OCI-LY7 (cell line): Measurements from ENCODE around the gene LRP2. TPM values are rescaled to one million over a fixed set of nuclear protein-coding genes. Genes with fewer than 3 reads are reported as not detected.

Experiments used
- BruUV-seq: library from RNA; stranded (reverse); fragments of 400-500 nt; replicated peaks from 2 replicates; lab custom pipeline; 2021; lab: Mats Ljungman, UMichigan
- CTCF ChIA-PET: fragments of 300-600 bp; sonication (Branson Sonifier 250); formaldehyde crosslinking; loops from one replicate; lab custom pipeline; 2022; ENCODE audit warnings: antibody characterized with exemption; ENCODE audit not compliant: unreplicated experiment; lab: Charles Lee
- POLR2A ChIA-PET: fragments of 300-600 bp; sonication (Branson Sonifier 250); formaldehyde crosslinking; loops from one replicate; lab custom pipeline; 2022; ENCODE audit warnings: antibody characterized with exemption; lab: Charles Lee
- DNase-seq: peaks from one replicate; pipeline ENCODE4 v3.0.0-alpha.2; 2015; ENCODE audit warnings: low spot score
- H2AFZ ChIP-seq: fragments of 200-600 bp; sonication (generic), shearing (Covaris generic); 2 replicates; pipeline ENCODE4 v1.6.1; 2014; ENCODE audit warnings: mild to moderate bottlenecking, antibody characterized with exemption, low read length, moderate library complexity
- H3K27ac ChIP-seq: fragments of 200-600 bp; sonication (generic); 2 replicates; pipeline ENCODE4 v1.5.1; 2014; ENCODE audit warnings: mixed run types, low read depth, mild to moderate bottlenecking, moderate library complexity, low read length, inconsistent platforms; ENCODE audit not compliant: poor library complexity, severe bottlenecking
- H3K36me3 ChIP-seq: fragments of 200-600 bp; sonication (generic); 2 replicates; pipeline ENCODE4 v1.6.1; 2014; ENCODE audit warnings: mild to moderate bottlenecking, antibody characterized with exemption, low read length, moderate library complexity, mixed read lengths; ENCODE audit not compliant: insufficient read depth
- H3K4me1 ChIP-seq: fragments of 200-600 bp; sonication (generic); 2 replicates; pipeline ENCODE4 v1.5.1; 2014; ENCODE audit warnings: mild to moderate bottlenecking, low read length; ENCODE audit not compliant: insufficient read depth, poor library complexity, severe bottlenecking
- H3K4me2 ChIP-seq: fragments of 200-600 bp; sonication (generic); 2 replicates; pipeline ENCODE4 v1.6.1; 2014; ENCODE audit warnings: mild to moderate bottlenecking, low read length
- H3K4me3 ChIP-seq: fragments of 200-600 bp; sonication (generic); 2 replicates; pipeline ENCODE4 v1.5.1; 2014; ENCODE audit warnings: mild to moderate bottlenecking, low read depth, low read length; ENCODE audit not compliant: poor library complexity, severe bottlenecking
- H3K79me2 ChIP-seq: fragments of 200-600 bp; sonication (generic); 2 replicates; pipeline ENCODE4 v1.6.1; 2016; ENCODE audit warnings: low read depth, mild to moderate bottlenecking, low read length, moderate library complexity, mixed read lengths; ENCODE audit not compliant: insufficient read depth
- H3K9me2 ChIP-seq: fragments of 200-600 bp; sonication (generic); 2 replicates; pipeline ENCODE4 v1.6.1; 2016; ENCODE audit warnings: mild to moderate bottlenecking, low read length, mixed read lengths; ENCODE audit not compliant: insufficient read depth
- H3K9me3 ChIP-seq: fragments of 200-600 bp; sonication (generic); 2 replicates; pipeline ENCODE4 v1.6.1; 2014; ENCODE audit warnings: mild to moderate bottlenecking, mixed run types, low read length, mixed read lengths
- H4K20me1 ChIP-seq: fragments of 200-600 bp; sonication (generic); 2 replicates; pipeline ENCODE4 v1.6.1; 2014; ENCODE audit warnings: mild to moderate bottlenecking, antibody characterized with exemption, low read length, moderate library complexity, mixed read lengths; ENCODE audit not compliant: insufficient read depth
- EZH2phosphoT487 ChIP-seq: fragments of 200-600 bp; sonication (generic); IDR thresholded peaks from 2 replicates; pipeline ENCODE4 v1.6.1; 2018; ENCODE audit warnings: low read depth, borderline replicate concordance, mild to moderate bottlenecking, mixed run types, antibody characterized with exemption, low read length, moderate library complexity, mixed read lengths
- intact Hi-C: fragments of 100-400 bp; cut with micrococcal nuclease; formaldehyde crosslinking; loops from one replicate; pipeline ENCODE4 v1.10.0; 2022; ENCODE audit not compliant: unreplicated experiment
- total RNA-seq, 2 experiments: library from RNA; depleted of rRNA in 1 of 2; stranded (reverse); fragments of >200 nt in 1 of 2; shearing (Covaris generic) in 1 of 2; gene quantifications; 2 replicates each; pipeline ENCODE4 v1.2.3, GENCODE V29; 2014 to 2022
- TF ChIP-seq, protein P1 (sequence below): fragments of 200-600 bp; sonication (generic); conservative IDR thresholded peaks from 2 replicates; pipeline ENCODE4 v1.5.1; 2014; ENCODE audit warnings: mild to moderate bottlenecking, antibody characterized with exemption, low read length, moderate library complexity, mixed read lengths

Gene LRP2
- total RNA-seq, 2 experiments from 2014 or later = 0.89 TPM; not detected in 1

DNA sequence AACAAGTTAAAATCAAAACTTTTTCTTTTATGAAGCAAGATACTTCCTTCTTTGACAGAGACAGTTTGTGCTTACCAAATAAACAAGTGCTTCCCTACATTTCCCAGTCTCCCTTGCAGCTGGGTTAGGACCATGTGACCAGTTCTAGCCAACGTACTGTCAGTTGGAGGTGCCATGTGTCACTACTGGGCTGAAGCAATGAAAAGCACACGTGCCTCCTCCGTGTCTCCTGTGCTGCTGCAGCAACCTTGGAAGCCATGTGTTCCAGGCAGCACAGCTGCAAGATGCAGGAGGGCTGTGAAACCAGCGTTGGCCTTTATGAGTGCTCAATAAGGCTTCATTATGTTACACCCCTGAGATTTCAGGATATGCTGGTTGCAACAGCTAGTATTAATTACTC, 199.7 kb downstream of the LRP2 start:
- H3K79me2 ChIP-seq = no peaks in the 10 kb centered on the region
- CTCF ChIA-PET = no interaction called here
- H3K36me3 ChIP-seq = no peaks in the 10 kb centered on the region
- intact Hi-C loops = no loop called here
- H3K9me2 ChIP-seq = no peaks in the 10 kb centered on the region
- H3K4me2 ChIP-seq = no peak overlapping the region
- BruUV-seq = no TSS peak
- no peak for TF ChIP-seq EZH2phosphoT487
- TF ChIP-seq, protein P1, sequence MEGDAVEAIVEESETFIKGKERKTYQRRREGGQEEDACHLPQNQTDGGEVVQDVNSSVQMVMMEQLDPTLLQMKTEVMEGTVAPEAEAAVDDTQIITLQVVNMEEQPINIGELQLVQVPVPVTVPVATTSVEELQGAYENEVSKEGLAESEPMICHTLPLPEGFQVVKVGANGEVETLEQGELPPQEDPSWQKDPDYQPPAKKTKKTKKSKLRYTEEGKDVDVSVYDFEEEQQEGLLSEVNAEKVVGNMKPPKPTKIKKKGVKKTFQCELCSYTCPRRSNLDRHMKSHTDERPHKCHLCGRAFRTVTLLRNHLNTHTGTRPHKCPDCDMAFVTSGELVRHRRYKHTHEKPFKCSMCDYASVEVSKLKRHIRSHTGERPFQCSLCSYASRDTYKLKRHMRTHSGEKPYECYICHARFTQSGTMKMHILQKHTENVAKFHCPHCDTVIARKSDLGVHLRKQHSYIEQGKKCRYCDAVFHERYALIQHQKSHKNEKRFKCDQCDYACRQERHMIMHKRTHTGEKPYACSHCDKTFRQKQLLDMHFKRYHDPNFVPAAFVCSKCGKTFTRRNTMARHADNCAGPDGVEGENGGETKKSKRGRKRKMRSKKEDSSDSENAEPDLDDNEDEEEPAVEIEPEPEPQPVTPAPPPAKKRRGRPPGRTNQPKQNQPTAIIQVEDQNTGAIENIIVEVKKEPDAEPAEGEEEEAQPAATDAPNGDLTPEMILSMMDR = no peak
- no peak overlapping the region for H3K4me3 ChIP-seq
- H3K4me1 ChIP-seq = no peaks in the 10 kb centered on the region
- POLR2A ChIA-PET = interaction anchor here (1.2 kb wide), 1 partner anchor 231 kb away, joined by 3 read pairs; no protein-coding TSS in a partner anchor
- DNase-seq = no peak
- H2AFZ ChIP-seq = no peak overlapping the region
- no peak overlapping the region for H3K27ac ChIP-seq
- H4K20me1 ChIP-seq = no peaks in the 10 kb centered on the region
- H3K9me3 ChIP-seq = no peaks in the 10 kb centered on the region

DNA sequence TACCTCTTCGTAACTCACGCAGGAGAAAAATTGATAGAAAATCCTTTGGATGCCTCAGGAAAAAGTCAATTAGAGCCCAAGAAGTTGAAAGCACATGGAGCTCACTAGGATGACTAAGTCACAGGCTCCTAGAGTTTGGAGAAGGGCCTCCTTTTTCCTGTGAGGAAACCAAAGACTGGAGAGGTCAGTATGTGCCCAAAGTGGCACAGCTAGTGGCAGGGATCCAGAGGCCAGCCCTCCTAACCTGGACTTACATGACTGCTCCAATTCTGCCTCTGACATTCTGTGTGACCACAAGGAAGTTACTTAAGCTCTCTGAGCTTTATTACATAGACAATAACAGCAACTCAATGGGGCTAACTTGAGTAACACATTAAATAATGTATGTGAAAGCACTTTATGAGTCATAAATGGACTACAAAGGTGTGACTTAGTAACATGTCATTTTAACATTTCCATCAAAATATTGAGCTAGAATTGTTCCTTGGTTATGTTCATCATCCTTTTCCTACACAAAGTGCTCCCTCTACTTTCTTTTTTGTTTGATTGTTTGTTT, 201.3 kb downstream of the LRP2 start:
- BruUV-seq = no TSS peak
- no peaks in the 10 kb centered on the region for H4K20me1 ChIP-seq
- DNase-seq = no peak
- H2AFZ ChIP-seq = no peak overlapping the region
- no peaks in the 10 kb centered on the region for H3K9me2 ChIP-seq
- no peaks in the 10 kb centered on the region for H3K9me3 ChIP-seq
- H3K27ac ChIP-seq = no peak overlapping the region
- H3K36me3 ChIP-seq = no peaks in the 10 kb centered on the region
- CTCF ChIA-PET = no interaction called here
- TF ChIP-seq EZH2phosphoT487 = no peak
- TF ChIP-seq, protein P1 = no peak
- POLR2A ChIA-PET = interaction anchor here (0.6 kb wide), 2 partner anchors 14 to 116 kb away, joined by 3 to 7 read pairs; no protein-coding TSS in a partner anchor
- intact Hi-C loops = no loop called here
- H3K4me3 ChIP-seq = no peak overlapping the region
- H3K4me2 ChIP-seq = no peak overlapping the region
- no peaks in the 10 kb centered on the region for H3K79me2 ChIP-seq
- H3K4me1 ChIP-seq = no peaks in the 10 kb centered on the region

DNA sequence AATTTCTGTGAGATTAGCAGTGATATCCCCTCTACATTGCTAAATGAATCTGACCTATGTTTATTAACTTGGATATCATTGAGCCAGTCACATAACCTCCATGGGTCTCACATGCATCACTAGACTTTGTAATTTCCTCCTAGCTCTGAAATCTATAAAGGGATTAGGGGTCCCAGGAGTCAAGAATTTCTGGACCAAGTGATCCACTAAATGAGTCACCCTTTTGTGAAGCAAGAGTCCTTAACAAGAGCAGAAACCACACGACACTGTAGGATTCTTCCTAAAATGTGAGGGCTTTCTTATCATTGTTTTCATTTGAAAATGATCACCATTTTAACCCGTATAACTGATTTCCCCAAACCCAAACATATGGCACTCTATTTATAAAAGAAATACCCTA, 202.6 kb downstream of the LRP2 start:
- Histone ChIP-seq H3K4me3 (no peak overlapping the region), H3K79me2 (no peaks in the 10 kb centered on the region), H3K9me3 (no peaks in the 10 kb centered on the region), H3K4me2 (no peak overlapping the region), H3K9me2 (no peaks in the 10 kb centered on the region), H3K36me3 (no peaks in the 10 kb centered on the region), H3K27ac (no peak overlapping the region), H4K20me1 (no peaks in the 10 kb centered on the region), H3K4me1 (no peaks in the 10 kb centered on the region), H2AFZ (no peak overlapping the region)
- no peak for TF ChIP-seq EZH2phosphoT487
- TF ChIP-seq, protein P1 = no peak
- no TSS peak for BruUV-seq
- ChIA-PET CTCF (no interaction called here), POLR2A (interaction anchor here (1.0 kb wide), 1 partner anchor 12 kb away, joined by 4 read pairs; no protein-coding TSS in a partner anchor)
- no peak for DNase-seq
- intact Hi-C loops = no loop called here
